ENCODE measurements around the gene MARCHF5. TPM values are rescaled to one million over a fixed set of nuclear protein-coding genes. Genes with fewer than 3 reads are reported as not detected.

MARCHF5 gene
- total RNA-seq, 1 experiment from 2014 or later: 59.1 TPM

DNA sequence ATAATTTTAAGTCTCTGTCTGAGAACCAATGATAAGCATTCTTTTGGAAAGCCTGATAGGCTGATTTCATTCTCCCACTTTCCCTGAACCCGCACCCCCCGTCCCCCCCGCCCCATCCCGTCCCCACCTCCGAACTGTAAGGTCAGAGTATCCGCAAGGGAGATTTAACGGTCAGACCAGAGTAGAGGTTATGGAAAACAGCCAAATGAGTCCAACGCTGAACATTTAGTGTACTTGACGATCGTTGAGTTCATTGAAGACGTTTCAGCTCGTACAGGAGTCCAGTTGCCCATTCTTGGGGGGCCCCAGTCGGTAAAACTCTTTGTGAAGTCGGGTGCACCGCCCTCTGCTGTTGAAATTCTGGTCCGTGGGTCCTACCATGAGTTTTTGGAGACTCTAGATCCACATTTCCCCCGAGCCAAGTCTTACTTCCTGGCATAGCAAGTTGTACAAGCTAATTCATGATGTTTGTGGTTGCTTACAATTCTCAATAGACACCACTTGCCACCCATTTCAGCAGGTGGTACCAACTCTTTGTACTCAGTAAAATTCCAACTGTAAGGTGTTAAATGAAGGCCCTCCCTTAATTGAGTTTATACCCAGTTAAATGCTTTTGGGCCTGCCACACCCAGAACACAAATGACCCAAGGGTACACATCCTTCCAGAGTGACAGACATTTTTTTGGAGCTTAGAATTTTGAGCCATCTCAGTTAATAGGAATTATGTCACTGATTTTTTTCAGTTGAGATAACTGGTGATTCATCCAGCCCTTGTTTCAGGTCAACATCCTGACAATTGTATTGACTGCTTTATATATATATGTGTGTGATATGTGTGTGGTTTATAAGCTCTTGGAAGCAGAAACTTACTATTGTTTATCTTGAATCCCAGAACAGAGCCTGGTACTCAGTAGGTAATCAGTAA lies 1.2 kb downstream of the MARCHF5 start:
- peak; percentile 32 for DNase-seq (ENCODE audit: low read depth, low spot score)
- BruUV-seq (replicated peaks): TSS peak; percentile 47
- Histone ChIP-seq H3K27me3 (ENCODE audit: insufficient read depth, low read length) (no peaks in the 10 kb centered on the region), H3K9ac (ENCODE audit: low read length) (peak overlapping the region; percentile 93), H3K9me2 (ENCODE audit: insufficient read depth) (no peaks in the 10 kb centered on the region), H2AFZ (ENCODE audit: low read depth, low read length, poor library complexity, severe bottlenecking) (no peak overlapping the region), H3K79me2 (ENCODE audit: insufficient read depth, low read length) (peaks cover 64% of the 10 kb centered on the region), H3K27ac (ENCODE audit: low read depth, low read length) (peak overlapping the region; percentile 91; the same call in 1 of the 2 replicates), H3K4me1 (ENCODE audit: control insufficient read depth in 1 of 2, insufficient read depth in 2 of 2, low read length in 2 of 2) (peaks cover 7 to 14% of the 10 kb centered on the region in 2 experiments), H3K36me3 (ENCODE audit: control insufficient read depth in 1 of 2, insufficient read depth in 2 of 2, low read length in 2 of 2) (peaks cover 4 to 9% of the 10 kb centered on the region in 2 experiments; a peak in 2 of 4 replicates), H3K9me3 (ENCODE audit: control insufficient read depth in 1 of 2, insufficient read depth in 1 of 2, low read depth in 1 of 2, low read length in 2 of 2) (no peaks in the 10 kb centered on the region), H4K20me1 (ENCODE audit: insufficient read depth) (no peaks in the 10 kb centered on the region), H3K4me2 (ENCODE audit: low read length) (peak overlapping the region; percentile 94), H3K4me3 (replicated peaks in 1 of 2; ENCODE audit: low read depth in 1 of 2, low read length in 2 of 2) (peak overlapping the region; percentile 94 to 97)
- ChIA-PET POLR2A (no interaction called here), RAD21 (ENCODE audit: low non-redundant PET in 1 of 2, low total read pairs in 2 of 2, uncharacterized antibody in 2 of 2, unreplicated experiment in 2 of 2) (no interaction called here), CTCF (interaction anchor here (0.8 to 2.0 kb wide), 3 partner anchors 12 to 204 kb away, joined by 3 to 5 read pairs (median 5); no protein-coding TSS in a partner anchor)
- intact Hi-C loops (cut with micrococcal nuclease): loop anchor here (2.0 to 5.0 kb wide), 3 partner anchors 35 to 203 kb away; no protein-coding TSS in a partner anchor
- TF ChIP-seq RAD21 (IDR thresholded peaks at IDR 0.05; ENCODE audit: low read depth) (peak; percentile 50), EZH2phosphoT487 (IDR thresholded peaks at IDR 0.05; ENCODE audit: borderline replicate concordance) (no peak), TCF7L2 (IDR thresholded peaks at IDR 0.05; ENCODE audit: borderline replicate concordance, extremely low read depth, insufficient read depth, insufficient read length) (peak; percentile 40)
- TF ChIP-seq, protein P1, sequence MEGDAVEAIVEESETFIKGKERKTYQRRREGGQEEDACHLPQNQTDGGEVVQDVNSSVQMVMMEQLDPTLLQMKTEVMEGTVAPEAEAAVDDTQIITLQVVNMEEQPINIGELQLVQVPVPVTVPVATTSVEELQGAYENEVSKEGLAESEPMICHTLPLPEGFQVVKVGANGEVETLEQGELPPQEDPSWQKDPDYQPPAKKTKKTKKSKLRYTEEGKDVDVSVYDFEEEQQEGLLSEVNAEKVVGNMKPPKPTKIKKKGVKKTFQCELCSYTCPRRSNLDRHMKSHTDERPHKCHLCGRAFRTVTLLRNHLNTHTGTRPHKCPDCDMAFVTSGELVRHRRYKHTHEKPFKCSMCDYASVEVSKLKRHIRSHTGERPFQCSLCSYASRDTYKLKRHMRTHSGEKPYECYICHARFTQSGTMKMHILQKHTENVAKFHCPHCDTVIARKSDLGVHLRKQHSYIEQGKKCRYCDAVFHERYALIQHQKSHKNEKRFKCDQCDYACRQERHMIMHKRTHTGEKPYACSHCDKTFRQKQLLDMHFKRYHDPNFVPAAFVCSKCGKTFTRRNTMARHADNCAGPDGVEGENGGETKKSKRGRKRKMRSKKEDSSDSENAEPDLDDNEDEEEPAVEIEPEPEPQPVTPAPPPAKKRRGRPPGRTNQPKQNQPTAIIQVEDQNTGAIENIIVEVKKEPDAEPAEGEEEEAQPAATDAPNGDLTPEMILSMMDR (IDR thresholded peaks at IDR 0.05 in 2 of 3, conservative IDR thresholded peaks at IDR 0.05 in 1 of 3; ENCODE audit: borderline replicate concordance in 1 of 3, insufficient read depth in 1 of 3, low read depth in 2 of 3, low read length in 2 of 3): peak; percentile 49 to 66 (median 55)
- TF ChIP-seq, protein P2, sequence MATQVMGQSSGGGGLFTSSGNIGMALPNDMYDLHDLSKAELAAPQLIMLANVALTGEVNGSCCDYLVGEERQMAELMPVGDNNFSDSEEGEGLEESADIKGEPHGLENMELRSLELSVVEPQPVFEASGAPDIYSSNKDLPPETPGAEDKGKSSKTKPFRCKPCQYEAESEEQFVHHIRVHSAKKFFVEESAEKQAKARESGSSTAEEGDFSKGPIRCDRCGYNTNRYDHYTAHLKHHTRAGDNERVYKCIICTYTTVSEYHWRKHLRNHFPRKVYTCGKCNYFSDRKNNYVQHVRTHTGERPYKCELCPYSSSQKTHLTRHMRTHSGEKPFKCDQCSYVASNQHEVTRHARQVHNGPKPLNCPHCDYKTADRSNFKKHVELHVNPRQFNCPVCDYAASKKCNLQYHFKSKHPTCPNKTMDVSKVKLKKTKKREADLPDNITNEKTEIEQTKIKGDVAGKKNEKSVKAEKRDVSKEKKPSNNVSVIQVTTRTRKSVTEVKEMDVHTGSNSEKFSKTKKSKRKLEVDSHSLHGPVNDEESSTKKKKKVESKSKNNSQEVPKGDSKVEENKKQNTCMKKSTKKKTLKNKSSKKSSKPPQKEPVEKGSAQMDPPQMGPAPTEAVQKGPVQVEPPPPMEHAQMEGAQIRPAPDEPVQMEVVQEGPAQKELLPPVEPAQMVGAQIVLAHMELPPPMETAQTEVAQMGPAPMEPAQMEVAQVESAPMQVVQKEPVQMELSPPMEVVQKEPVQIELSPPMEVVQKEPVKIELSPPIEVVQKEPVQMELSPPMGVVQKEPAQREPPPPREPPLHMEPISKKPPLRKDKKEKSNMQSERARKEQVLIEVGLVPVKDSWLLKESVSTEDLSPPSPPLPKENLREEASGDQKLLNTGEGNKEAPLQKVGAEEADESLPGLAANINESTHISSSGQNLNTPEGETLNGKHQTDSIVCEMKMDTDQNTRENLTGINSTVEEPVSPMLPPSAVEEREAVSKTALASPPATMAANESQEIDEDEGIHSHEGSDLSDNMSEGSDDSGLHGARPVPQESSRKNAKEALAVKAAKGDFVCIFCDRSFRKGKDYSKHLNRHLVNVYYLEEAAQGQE (IDR thresholded peaks at IDR 0.05; ENCODE audit: low read depth): no peak
- ATAC-seq: no peak
